GM21360 (cell line): ENCODE measurements around the gene GMPS.
A peak's percentile ranks its signal among the peaks of the same experiment; 100 is the strongest.
"Not testable (repeated sequence)": the region's sequence is repeated elsewhere in the genome, so short reads cannot be mapped to it uniquely, and the experiment has no call there.

Experiments
- ATAC-seq: cut with Tn5 transposase; IDR thresholded peaks from one replicate; pipeline ENCODE4 v1.9.1; 2021; ENCODE audit warnings: mild to moderate bottlenecking, moderate library complexity; ENCODE audit not compliant: unreplicated experiment

Gene GMPS

DNA sequence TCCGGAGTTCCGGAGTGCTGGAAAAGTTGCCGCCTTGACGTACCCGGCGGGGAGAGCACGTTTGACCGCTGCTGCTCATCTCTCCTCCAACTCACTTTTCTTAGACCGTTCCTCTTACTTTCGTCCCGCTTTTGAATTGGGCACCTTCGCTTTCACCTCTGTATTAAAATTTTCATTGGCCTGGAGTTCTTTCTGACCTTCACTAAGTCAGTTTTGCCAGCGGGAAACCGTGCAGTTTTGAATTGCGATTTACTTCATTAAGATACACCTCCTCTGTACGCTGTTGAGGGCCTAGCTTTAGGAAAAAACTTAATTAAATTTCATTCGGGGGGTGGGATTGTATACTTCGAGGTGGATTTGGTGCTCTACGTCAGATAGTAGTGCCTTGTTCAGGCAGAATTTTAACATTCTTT is 1.3 kb downstream of the GMPS start:
- peak; percentile 4 for ATAC-seq

DNA sequence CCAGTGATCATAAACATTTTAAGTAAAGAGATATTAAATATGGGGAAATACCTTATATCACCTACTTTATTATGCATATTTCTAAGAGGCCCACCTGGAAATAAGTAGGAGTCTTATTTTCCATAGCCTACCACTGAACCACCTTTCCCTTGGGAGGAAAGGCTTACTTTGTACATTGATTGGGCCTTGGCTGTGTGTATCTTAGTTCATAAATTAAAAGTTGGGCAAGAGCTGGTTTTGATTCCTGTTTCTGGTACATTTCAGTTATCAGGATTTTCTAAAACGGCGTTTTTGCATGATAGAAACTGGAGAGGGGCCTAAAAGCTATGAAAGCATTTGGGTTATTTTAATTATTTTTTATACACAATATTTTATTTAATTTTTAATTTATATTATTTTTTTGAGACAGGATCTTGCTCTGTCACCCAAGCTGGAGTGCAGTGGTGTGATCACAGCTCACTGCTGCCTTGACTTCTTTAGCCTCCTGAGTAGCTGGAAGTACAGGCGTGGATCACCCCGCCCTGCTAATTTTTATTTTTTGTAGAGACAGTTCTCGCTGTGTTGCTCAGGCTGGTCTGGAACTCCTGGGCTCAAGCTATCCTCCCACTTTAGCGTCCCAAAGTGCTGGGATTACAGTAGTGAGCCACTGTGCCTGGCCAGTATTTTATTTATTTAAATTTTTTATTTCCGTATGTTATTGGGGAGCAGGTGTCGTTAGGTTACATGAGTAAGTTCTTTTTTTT is 2.6 kb downstream of the GMPS start:
- no peak for ATAC-seq

DNA sequence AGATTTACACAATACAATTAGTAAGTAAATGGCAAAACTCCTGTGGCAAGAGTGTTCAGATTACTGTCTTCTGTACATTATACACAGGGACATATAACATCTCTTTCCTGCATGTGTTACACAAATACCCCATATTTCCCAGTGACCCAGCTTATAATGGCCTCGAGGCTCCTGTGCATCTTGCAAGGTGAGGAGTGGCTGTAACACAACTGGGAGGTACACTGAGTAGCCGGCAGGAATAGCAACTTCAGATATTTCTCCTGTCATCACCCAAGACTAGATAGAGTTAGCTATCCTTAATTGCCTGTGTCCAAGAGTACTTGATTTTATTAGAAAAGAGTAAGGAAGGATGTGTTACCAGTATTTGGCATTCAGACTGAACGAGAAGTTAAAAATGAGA is 5.6 kb downstream of the GMPS start:
- no peak for ATAC-seq

DNA sequence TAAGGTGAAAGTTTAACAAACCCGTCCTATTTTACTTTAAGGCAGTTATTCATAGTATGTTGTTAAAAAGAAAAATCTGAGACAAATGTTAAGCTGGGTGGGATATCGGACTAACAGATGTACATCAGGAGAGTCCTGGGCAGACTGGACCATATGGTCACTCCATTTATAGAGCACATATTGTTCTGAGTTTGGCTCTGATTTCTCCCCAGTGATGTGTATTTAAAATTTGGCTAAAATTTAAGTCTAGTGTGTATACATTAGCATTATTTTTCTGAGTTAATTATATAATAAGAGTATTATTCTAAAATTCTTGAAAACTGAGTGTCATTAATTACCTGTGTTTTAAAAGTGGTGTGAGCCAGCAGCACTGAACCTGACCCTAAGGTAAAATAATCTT is 6.1 kb downstream of the GMPS start:
- no peak for ATAC-seq

DNA sequence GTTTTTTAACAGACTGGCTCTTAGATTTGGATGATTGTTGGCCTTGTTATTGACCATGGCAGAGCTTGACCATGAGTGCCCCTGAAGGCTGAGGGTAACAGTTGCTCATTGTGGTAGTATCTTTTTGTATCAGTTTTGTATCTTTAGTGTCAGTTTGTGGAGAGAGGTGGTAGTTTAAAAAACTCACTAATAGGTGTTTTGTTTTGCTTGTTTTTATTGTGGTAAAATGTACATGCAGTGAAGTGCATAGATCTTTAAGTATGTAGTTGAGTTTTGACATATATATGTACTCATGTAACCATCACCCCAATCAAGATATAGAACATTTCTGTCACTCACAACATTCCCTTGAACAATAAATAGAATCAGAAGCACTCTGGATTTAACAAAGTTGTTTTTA is 9.8 kb downstream of the GMPS start:
- ATAC-seq = no peak

DNA sequence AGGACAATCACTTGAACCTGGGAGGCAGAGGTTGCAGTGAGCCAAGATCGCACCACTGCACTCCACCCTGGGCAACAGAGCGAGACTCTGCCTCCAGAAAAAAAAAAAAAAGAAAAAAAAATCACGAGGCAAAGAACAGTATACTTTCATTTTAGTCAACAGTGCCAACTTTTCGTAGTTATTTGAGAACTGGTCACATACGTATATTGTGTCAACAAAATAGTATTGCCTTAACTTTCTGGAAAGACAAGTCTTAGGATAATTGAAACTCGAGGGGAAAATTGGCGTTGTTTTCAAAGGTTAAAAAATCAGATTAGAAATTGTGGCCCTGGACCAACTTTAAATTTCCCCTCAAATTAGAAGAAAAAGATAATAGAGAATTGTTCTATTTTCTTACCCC is 13.8 kb downstream of the GMPS start:
- ATAC-seq = no peak

DNA sequence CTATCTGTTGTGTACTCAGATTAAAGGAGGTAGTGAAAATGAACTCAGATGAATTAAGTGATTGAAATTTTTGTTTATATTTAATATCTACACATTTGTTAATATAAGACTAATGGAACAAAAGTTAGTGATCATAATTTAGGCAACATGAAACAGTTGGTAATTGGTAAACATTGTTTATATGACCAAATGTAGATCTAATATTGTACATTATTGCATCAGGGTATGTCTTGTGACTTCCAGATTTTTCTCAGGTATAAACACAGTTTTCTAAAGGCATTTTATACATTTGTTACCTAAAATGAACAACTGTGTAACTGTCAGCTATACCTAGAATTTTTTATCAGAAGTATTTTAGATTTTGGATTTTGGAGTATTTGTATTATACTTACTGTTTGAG is 14.8 kb downstream of the GMPS start:
- no peak for ATAC-seq

DNA sequence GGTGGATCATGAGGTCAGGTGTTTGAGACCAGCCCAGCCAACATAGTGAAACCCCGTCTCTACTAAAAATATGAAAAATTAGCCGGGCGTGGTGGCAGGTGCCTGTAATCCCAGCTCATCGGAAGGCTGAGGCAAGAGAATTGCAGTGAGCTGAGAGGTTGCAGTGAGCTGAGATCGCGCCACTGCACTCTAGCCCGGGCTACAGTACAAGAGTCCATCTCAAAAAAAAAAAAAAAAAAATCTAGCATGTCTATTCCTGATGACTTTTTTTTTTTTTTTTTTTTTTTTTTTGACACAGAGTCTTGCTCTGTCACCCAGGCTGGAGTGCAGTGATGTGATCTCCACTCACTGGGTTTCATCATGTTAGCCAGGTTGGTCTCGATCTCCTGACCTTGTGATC is 15.9 kb downstream of the GMPS start:
- not testable (repeated sequence) for ATAC-seq

DNA sequence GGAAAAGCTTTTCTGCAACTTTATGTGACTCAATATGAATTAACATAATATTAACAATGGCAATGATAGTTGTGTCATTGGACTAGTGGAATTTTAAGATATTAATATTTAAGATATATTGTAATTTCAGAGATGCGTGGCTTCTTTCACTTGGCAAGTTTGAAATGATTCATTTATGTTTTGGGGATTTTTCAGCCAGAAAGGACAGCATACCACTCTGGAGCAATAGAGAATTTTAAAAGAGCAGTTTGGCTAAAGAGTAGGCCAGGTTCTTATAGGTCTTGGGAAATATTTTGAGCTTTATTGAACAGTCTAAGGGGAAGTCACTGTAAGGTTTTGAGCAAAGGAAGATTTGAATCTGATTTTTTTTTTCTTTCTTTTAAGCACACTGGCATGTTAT is 16.5 kb downstream of the GMPS start:
- ATAC-seq = no peak

DNA sequence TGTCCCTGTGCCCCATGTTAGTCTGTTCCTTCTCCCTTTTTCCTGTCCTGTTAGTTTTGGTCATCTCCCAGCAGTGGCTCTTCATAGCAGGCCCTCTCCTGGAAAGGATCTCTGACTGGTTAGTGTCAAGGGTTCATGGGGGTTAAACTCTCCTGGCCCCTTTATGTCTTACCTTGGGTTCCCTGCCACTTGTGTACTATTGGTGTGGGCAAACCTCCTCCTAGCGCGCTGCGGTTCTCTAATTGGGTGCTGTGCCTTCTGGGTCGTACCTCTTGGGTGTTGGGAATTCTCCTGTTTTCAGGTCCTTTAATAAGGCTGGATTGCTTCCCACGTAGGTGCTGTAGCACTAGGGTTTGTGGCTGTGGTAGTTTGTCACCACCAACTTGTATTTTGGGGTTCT is 18.8 kb downstream of the GMPS start:
- ATAC-seq = no peak

DNA sequence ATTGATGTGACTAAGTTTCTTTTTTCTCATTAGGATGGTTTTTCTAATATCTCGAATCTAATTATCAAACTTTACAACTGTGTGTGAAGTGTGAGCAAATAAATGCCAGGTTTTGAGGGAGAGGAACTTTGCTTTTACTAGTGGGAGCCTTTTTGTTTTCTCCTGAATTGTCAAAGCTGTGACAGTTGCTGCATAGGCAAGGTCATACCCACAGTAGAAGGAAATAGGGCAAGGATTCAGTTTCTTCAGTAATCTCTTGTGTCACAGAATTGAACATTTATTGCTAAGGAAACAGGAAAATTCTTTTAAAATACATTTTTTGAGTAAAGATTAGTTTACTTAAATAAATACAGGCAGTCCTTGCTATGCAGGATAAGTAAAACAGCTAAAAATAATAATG is 19.5 kb downstream of the GMPS start:
- no peak for ATAC-seq

DNA sequence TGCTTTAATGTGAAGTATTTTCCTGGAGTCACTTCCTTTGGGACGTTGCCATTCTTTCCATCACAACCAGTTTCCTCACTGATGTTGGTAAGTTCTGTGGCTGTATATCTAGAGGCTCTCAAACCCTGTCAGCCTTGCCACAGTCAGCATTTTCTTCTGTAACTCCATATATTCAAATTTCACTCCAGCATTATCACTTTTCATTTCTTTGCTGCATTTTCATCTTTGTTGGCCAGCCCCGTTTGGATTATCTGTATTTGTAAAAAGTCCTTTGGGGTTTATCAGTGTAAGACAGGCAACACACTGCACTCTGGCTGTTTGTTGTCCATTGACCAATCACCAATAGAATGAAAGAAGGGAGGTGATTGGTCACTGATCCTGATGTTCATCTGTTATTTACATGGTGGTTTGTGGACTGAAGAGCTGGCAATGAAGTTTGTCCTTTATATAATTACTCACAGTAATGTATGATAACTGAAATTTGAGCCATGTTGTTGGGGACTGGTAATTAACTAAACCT is 20.3 kb downstream of the GMPS start:
- peak; percentile 41 for ATAC-seq

DNA sequence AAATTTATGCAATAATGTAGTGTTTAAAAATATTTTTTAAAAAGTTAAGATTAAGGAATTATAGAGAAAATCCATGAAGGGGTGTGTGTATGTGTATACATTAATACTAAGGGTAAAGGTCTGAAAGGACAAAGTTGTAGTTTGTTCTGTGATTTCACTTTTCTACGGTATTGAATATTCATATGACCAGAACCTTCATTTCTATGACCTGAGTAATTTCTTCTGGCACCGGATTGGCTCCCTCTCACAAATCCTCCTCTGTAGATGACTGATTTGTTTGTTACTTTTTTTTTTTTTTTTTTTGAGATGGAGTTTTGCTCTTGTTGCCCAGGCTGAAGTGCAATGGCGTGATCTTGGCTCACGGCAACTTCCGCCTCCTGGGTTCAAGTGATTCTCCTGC is 20.9 kb downstream of the GMPS start:
- no peak for ATAC-seq

DNA sequence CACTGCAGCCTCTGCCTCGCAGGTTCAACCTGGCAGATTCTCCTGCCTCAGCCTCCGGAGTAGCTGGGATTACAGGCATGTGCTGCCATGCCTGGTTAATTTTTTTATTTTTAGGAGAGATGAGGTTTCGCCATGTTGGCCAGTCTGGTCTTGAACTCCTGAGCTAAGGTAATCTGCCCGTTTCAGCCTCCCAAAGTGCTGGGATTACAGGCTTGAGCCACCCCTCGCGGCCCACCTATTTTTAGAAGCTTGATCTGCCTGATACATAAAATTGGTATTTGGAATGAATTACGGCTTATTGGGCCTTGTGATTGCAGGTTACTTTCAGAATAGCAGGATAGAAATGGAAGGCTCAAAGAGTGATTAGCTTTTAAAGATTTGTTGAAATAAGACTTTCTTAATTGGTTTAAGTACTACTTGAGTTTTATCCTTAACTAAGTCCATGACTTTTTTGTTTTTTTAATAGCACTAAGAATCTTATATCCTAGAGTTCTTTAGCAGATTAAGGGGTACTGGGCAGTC is 25.0 kb downstream of the GMPS start:
- ATAC-seq = no peak

DNA sequence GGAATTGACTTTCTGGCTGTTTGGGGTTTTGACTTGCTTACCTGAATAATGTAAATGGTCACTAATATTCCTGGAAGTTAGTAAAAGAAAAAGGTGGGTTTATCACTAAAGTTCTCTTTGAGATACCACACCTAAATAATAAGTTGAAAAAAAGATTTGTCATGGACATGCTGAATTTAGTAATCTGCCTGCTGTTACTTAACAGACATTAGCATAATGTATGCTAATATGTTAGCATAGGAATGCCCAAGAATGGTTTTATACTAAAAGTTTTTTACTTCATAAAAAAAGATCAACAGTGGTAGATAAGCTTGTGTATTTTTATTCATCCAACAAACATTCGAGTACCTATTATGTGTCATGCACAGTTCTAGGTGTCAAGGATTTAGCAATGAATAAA is 36.5 kb downstream of the GMPS start:
- no peak for ATAC-seq

DNA sequence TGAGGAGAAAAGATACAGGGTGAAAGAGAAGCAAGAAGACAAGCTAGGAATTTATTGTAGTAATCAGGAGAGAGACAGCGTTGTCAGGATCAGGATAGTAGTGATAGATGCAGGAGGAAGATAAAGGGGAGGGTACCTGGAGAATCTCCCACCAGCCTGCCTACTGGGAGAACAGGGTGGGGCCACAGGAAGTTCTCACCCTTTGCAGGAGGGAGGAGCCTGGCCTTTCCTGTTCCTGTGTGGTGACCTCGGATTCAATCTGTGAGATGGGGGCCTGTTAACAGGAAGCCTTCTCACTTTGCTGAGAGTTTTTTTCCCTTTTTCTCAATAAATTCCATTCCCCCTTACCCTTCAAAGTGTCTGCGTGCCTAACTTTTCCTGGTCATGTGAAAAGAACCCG is 37.6 kb downstream of the GMPS start:
- no peak for ATAC-seq

DNA sequence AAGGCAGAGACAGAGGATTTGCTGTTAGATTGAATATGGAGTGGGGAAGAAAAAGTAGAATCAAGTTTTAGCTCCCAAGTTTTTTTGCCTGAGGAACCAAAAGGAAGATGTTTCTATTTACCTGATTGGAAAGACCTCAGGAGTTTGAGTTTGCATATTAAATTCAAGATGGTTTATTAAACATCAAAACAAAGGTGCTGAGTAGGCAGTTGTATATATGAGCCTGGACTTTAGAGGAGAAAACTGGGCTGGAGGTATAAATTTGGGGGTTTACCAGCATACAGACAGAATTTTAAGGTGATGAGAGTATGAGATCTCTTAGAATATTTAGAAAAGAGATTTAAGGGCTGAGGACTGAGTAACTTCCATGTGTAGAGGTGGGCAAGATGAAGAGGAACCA is 38.2 kb downstream of the GMPS start:
- ATAC-seq = no peak

DNA sequence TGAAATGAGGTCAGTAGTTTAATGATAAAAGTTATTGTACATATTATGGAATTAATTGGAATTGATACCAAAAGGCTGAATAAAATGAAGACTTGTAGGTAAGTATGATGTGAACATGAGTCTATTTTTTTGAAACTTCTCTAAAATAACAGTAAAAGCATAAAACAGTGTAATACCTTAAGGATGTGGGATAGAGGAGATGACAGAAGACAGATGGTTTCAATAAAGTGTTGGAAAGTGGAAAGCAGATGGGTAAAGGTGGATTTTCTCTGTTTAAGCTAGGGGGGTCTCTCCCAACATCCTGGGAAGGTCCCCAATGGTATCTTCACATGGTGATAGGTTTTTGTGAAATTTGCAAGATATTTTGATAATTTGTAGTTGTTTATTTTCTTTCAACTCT is 41.6 kb downstream of the GMPS start:
- ATAC-seq = no peak

DNA sequence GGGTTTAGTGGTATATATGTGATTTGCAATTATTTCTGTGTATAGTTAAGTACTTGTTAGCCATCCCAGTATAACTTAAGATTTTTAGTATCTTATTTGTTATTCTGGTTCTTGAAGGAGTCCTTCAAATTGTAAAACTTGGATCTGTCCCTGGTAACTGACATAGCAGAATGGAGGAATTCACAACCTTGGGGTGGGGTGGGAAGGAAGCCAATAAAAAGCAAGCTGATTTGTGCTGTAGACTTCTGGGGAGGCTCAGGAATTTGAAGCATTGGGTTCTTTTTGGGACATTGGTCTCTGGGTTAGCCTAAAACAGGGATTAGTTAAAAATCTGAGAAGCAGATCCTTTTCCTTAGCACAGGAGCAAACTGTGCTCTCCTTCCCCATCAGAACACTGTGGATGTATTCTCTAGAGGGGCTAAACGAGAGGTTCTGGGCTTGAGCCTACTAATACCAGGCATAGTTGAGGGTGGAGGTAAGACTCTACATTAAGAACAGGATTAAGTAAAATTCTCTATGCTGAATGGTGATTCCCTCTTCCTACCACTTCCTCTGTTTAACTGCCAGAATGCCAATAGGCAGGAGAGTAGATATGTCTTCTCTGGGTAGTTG is 42.2 kb downstream of the GMPS start:
- no peak for ATAC-seq

DNA sequence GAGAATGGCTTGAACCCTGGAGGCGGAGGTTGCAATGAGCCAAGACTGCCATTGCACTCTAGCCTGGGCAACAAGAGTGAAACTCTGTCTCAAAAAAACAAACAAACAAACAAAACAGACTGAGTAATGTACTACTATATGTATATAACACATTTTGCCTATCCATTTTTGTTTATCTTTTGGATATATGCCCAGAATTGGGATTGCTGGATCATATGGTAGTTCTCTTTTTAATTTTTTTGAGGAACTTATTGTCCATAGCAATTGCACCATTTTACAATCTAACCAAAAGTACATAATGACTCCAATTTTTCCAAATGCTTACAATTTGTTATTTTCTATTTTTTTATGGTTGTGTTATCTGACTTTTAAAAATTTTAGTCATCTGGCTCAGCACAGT is 47.3 kb downstream of the GMPS start:
- ATAC-seq = no peak

DNA sequence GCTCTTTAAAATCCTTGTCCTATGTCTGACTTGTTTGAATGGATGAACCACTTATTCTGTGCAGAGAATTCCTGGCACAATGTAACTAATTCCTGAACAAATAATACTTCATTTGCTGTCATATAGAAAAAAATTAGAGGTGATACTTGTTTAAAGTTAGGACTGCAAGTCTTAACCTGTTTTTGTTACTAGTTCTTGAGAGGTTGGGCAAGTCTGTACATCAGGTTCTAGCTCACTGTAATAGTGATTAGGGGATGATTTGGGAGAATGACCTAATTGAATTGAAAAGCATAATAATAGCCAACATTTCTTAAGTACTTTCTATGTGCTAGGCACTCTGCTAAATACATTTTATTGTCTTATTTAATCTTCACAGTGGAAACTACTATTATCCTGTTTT is 49.3 kb downstream of the GMPS start:
- no peak for ATAC-seq

DNA sequence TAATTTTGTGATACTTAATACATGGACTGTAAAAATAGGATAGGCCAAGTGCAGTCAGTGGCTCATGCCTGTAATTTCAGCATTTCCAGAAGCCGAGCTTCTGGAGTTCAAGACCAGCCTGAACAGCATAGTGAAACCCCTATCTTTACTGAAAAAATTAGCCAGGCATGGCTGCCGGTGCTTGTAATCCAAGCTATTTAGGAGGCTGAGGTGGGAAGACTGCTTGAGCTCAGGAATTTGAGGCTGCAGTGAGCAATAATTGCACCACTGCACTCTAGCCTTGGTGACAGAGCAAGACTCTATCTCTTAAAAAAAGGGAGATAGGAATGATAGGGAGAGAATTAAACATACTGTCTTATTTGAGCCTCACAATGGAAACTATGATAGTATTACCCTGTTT is 51.0 kb downstream of the GMPS start:
- no peak for ATAC-seq

DNA sequence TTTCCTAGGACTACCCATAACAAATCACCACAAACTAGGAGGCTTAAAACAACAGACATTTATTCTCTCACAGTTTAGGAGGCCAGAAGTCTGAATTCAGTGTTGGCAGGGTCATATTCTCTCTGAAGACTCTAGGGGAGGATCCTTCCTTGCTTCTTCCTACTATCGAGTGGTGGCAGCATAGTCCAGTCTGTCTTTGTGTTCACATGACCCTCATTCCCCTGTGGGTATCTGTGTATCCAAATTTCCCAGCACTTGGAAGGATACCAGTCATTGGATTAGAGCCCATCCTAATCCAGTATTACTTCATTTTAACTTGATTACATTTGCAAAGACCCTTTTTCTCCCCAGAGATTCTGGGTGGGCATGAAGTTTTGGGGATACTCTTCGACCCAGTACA is 63.8 kb downstream of the GMPS start:
- no peak for ATAC-seq
